Placental pericyte (primary cell): ENCODE measurements around the gene PCNA. TPM values are rescaled to one million over a fixed set of nuclear protein-coding genes. Genes with fewer than 3 reads are reported as not detected.
A peak's percentile ranks its signal among the peaks of the same experiment; 100 is the strongest.

Experiments used
- small RNA-seq: library from RNA; depleted of rRNA; stranded (forward); fragments of <200 nt; gene quantifications from one replicate; pipeline ENCODE3, GENCODE V24; 2012; ENCODE audit warnings: low replicate concordance
- total RNA-seq: library from RNA; depleted of rRNA; stranded (reverse); fragments of >200 nt; gene quantifications from 2 replicates; pipeline ENCODE4 v1.2.3, GENCODE V29; 2012

The PCNA gene
- total RNA-seq = 56.0 and 231 TPM in 2 replicates

DNA sequence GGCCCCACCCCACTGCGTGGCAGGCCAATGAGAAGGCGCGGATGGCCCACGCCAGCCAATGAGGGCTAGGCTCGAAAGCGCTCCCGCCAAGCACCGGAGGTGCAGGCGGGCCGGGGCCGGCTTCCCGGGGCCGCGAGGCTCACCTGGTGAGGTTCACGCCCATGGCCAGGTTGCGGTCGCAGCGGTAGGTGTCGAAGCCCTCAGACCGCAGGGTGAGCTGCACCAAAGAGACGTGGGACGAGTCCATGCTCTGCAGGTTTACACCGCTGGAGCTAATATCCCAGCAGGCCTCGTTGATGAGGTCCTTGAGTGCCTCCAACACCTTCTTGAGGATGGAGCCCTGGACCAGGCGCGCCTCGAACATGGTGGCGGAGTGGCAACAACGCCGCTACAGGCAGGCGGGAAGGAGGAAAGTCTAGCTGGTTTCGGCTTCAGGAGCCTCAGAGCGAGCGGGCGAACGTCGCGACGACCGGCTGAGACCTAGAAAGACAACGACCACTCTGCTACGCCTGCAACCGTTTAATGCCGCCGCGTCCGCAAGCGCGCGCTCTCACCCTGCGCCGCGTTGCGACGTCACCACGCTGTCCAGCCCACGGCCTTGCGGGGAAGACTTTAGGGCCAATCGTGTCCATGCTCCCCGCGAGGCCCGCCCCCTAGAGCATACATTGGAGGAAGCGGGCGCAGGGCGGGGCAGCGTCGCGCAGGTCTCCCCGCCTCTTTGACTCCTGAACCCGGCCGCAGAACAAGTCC, at the start of gene PCNA:
Gene PCNA, minus strand, starts transcription at position 524 of the 750 bp plus-strand sequence. Its CDS starts 160 bp downstream, at position 364.

GRCh38 chr20:5126512-5127203, 6.9 kb upstream of the PCNA start, which contains the start of gene CDS2:
TSS of gene CDS2 (plus strand) at chr20:5127008. CDS start at chr20:5127093, 85 bp downstream.

Small RNA genes lying within 50 kb of the gene (small RNA-seq; reads per million reads assigned to genes)
- gene RF00019 (not detected), gene RF00568 (not detected), gene RNA5SP474 (2.3 reads per million, percentile 72 among the genes with 10 or more reads in this experiment)

Other genes with a start within 250 kb of the PCNA start
- gene SLC23A2, start 118.4 kb downstream of the PCNA start, total RNA-seq = 13.9 and 28.9 TPM in 2 replicates
- 70.2 and 111 TPM in 2 replicates for gene TMEM230, start 6.9 kb downstream of the PCNA start, total RNA-seq
- 22.3 and 61.7 TPM in 2 replicates for gene CDS2, start 7.0 kb upstream of the PCNA start, total RNA-seq
- gene PROKR2, start 197.0 kb upstream of the PCNA start, total RNA-seq = not detected in 2 replicates